ENCODE measurements around the gene DIP2A.

DNA sequence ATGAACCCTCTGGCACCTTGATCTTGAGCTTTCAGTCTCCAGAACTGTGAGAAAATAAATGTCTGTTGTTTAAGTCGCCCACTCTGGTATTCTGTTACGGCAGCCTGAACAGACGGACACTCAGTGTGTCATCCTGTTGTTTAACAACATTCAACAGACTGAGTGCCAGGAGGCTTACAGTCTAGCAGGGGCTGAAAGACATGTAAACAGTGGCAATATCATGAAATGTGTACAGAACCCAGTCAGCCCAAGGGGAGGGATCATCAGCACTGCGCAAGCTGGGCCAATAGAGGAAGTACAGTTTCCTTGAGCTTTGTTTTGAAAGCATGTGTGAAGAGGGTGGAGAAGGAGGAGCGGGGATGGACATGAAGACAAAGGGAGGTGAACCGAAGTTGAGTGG is 13.6 kb downstream of the DIP2A start:
- TF ChIP-seq, protein P1, sequence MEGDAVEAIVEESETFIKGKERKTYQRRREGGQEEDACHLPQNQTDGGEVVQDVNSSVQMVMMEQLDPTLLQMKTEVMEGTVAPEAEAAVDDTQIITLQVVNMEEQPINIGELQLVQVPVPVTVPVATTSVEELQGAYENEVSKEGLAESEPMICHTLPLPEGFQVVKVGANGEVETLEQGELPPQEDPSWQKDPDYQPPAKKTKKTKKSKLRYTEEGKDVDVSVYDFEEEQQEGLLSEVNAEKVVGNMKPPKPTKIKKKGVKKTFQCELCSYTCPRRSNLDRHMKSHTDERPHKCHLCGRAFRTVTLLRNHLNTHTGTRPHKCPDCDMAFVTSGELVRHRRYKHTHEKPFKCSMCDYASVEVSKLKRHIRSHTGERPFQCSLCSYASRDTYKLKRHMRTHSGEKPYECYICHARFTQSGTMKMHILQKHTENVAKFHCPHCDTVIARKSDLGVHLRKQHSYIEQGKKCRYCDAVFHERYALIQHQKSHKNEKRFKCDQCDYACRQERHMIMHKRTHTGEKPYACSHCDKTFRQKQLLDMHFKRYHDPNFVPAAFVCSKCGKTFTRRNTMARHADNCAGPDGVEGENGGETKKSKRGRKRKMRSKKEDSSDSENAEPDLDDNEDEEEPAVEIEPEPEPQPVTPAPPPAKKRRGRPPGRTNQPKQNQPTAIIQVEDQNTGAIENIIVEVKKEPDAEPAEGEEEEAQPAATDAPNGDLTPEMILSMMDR (IDR thresholded peaks at IDR 0.05; ENCODE audit: insufficient read depth, low read length, poor library complexity, severe bottlenecking): no peak
- TF ChIP-seq EZH2phosphoT487 (conservative IDR thresholded peaks at IDR 0.05; ENCODE audit: low read length): no peak

Data from SU-DHL-6 (cell line).